ENCODE results near the gene GRID1.

GRID1 gene

GRCh38 chr10:85623758-85624157, 742.8 kb downstream of the GRID1 start:
- no peak overlapping the region for H3K4me3 Mint-ChIP-seq
- H3K9me3 Mint-ChIP-seq (ENCODE audit: low read depth): no peaks in the 10 kb centered on the region
- no peaks in the 10 kb centered on the region for H3K4me1 Mint-ChIP-seq (ENCODE audit: low read depth)
- H3K27ac Mint-ChIP-seq: no peak overlapping the region
- H3K27me3 Mint-ChIP-seq: no peaks in the 10 kb centered on the region
- H3K36me3 Mint-ChIP-seq: no peaks in the 10 kb centered on the region

GRCh38 chr10:85623342-85623741, 743.3 kb downstream of the GRID1 start:
- Mint-ChIP-seq H3K4me1 (ENCODE audit: low read depth) (no peaks in the 10 kb centered on the region), H3K9me3 (ENCODE audit: low read depth) (no peaks in the 10 kb centered on the region), H3K27me3 (no peaks in the 10 kb centered on the region), H3K36me3 (no peaks in the 10 kb centered on the region), H3K27ac (no peak overlapping the region), H3K4me3 (no peak overlapping the region)

- Mint-ChIP-seq H3K4me3 (no peak overlapping the region), H3K9me3 (ENCODE audit: low read depth) (no peaks in the 10 kb centered on the region), H3K27me3 (no peaks in the 10 kb centered on the region), H3K4me1 (ENCODE audit: low read depth) (no peaks in the 10 kb centered on the region), H3K36me3 (no peaks in the 10 kb centered on the region), H3K27ac (no peak overlapping the region)
Measured at GRCh38 chr10:85622425-85622824, 744.2 kb downstream of the GRID1 start.

GRCh38 chr10:85621562-85621961, 745.0 kb downstream of the GRID1 start:
- Mint-ChIP-seq H3K4me3 (no peak overlapping the region), H3K27ac (no peak overlapping the region)

GRCh38 chr10:85620807-85621206, 745.8 kb downstream of the GRID1 start:
- Mint-ChIP-seq H3K27ac (no peak overlapping the region), H3K4me1 (ENCODE audit: low read depth) (peaks cover 2% of the 10 kb centered on the region), H3K36me3 (no peaks in the 10 kb centered on the region), H3K4me3 (no peak overlapping the region), H3K9me3 (ENCODE audit: low read depth) (no peaks in the 10 kb centered on the region), H3K27me3 (no peaks in the 10 kb centered on the region)

More at GRCh38 chr10:85621562-85621961, 745.0 kb downstream of the GRID1 start:
- peaks cover under 1% of the 10 kb centered on the region for H3K4me1 Mint-ChIP-seq (ENCODE audit: low read depth)
- no peaks in the 10 kb centered on the region for H3K9me3 Mint-ChIP-seq (ENCODE audit: low read depth)
- H3K27me3 Mint-ChIP-seq: no peaks in the 10 kb centered on the region
- no peaks in the 10 kb centered on the region for H3K36me3 Mint-ChIP-seq

DNA sequence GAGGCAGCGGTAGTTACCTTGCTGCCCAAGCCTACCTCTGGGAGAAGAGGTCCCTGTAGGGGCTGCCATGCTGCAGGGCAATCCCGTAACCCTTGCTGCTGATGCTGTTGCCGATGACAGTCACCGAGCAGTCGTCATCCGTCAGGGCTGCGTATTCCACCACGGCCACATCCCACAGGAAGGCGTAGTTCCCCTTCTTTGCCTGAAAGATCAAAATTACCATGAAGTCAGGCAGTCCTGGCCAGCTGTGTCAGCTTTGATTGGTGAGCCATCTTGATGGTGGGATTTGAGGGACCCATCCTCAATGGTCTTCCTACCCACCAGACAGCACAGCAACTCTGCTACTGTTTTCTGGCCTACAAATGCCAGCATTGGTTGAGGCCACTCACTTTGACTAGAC, 746.8 kb downstream of the GRID1 start:
- Mint-ChIP-seq H3K27me3 (no peaks in the 10 kb centered on the region), H3K9me3 (ENCODE audit: low read depth) (no peaks in the 10 kb centered on the region), H3K27ac (no peak overlapping the region), H3K4me1 (ENCODE audit: low read depth) (peaks cover 9% of the 10 kb centered on the region), H3K4me3 (no peak overlapping the region), H3K36me3 (no peaks in the 10 kb centered on the region)

DNA sequence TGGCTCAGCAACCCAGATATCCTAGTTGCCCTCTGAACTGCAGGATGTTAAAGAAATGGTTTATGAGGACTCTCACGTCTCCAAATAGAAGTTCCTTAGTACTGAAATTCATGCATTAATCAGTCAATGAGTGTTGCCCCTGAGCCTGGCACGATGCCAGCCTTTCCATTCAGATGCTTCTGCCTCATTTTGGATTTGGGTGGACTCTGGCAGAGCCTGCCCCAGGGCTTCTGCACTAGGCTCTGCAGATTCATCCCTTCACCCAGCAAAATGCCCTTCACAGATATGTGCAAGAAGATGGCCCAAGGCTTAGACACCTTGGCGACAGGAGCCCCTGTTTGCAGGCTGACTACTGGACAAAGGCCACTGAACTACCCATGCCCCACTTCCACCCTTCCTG, 747.8 kb downstream of the GRID1 start:
- Mint-ChIP-seq H3K27me3 (no peaks in the 10 kb centered on the region), H3K36me3 (no peaks in the 10 kb centered on the region), H3K9me3 (ENCODE audit: low read depth) (no peaks in the 10 kb centered on the region), H3K27ac (no peak overlapping the region), H3K4me1 (ENCODE audit: low read depth) (peaks cover 19% of the 10 kb centered on the region), H3K4me3 (no peak overlapping the region)

DNA sequence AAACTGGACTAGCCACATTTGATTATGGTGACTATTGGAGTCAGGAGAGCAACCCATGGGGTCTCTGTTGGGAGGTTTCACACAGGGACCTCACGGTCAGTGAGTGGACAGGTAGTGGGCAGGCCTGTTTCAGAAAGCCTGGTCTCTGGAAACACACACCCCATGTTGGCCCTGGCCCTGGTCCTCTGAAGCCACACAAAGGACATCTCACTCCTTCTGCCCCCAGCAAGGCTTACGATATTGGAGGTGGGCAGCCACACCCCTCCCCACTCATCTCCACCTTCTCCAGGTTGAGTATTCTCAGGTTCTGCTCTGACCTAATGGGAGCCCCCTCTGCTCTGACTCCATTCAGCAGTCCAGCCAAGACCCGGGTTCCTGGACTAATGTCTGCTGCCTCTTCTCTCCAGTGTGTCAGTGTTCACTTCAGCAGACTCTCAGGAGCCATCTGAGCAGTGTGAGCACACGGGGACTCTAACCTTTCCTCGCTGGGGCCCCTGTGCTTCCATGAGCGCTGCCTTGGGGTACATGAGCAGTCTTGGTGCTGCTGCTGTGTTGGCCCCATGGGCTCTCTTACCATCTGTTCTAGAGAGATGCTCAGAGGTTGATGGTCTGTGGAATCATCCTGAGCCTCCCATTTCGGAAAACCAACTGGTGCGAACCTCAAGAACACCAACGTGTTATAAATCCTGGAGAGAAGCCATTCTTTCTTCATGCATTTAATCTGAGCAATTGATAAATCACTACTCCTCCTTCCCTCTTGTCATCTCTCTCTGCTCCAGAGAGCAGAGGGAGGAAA, 748.6 kb downstream of the GRID1 start:
- no peaks in the 10 kb centered on the region for H3K9me3 Mint-ChIP-seq (ENCODE audit: low read depth)
- H3K4me1 Mint-ChIP-seq (ENCODE audit: low read depth): peaks cover 27% of the 10 kb centered on the region
- H3K36me3 Mint-ChIP-seq: no peaks in the 10 kb centered on the region
- no peaks in the 10 kb centered on the region for H3K27me3 Mint-ChIP-seq
- H3K4me3 Mint-ChIP-seq: no peak overlapping the region
- H3K27ac Mint-ChIP-seq: no peak overlapping the region

DNA sequence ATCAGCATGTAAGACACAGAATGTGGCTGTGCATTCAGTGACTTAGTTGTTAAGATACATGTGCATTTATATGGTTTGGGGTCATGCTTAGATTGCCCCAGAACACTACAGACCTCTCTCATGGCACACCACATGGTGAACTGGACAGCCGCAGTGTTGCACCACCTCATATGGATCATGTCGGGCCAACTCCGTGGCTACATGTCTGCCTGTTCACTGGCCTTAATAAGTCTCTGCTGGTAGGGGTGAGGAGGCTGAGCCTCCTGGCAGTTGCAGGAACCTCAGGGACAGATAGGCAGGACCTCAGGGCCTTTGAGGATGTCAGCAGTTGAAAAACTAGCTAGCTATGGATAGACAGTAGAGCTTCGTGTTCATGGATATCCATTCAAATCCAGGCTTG, 751.0 kb downstream of the GRID1 start:
- peaks cover 50% of the 10 kb centered on the region for H3K4me1 Mint-ChIP-seq (ENCODE audit: low read depth)
- H3K36me3 Mint-ChIP-seq: no peaks in the 10 kb centered on the region
- no peak overlapping the region for H3K4me3 Mint-ChIP-seq
- H3K27ac Mint-ChIP-seq: no peak overlapping the region
- no peaks in the 10 kb centered on the region for H3K9me3 Mint-ChIP-seq (ENCODE audit: low read depth)
- H3K27me3 Mint-ChIP-seq: no peaks in the 10 kb centered on the region

DNA sequence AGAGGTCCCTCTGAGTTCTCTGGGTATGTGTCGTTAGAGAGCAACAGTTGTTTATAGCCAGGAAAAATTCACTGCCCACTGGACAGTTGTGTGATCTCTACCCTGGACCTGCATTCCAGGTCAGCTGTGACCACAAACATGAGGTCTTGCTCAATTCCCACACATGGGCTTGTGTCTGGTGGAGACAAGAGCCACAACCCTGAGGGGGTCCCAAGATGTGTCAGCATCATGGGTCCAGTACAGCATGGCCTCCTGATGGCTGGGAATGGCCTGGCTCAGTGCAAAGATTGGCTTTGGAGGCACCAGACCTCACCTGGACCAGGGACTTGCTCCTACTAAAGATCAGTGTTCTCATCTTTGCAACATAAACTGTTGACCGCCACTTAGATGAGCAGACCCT, 751.6 kb downstream of the GRID1 start:
- H3K4me1 Mint-ChIP-seq (ENCODE audit: low read depth): peaks cover 55% of the 10 kb centered on the region
- H3K27me3 Mint-ChIP-seq: no peaks in the 10 kb centered on the region
- H3K9me3 Mint-ChIP-seq (ENCODE audit: low read depth): no peaks in the 10 kb centered on the region
- H3K4me3 Mint-ChIP-seq: no peak overlapping the region
- H3K27ac Mint-ChIP-seq: no peak overlapping the region
- H3K36me3 Mint-ChIP-seq: no peaks in the 10 kb centered on the region

DNA sequence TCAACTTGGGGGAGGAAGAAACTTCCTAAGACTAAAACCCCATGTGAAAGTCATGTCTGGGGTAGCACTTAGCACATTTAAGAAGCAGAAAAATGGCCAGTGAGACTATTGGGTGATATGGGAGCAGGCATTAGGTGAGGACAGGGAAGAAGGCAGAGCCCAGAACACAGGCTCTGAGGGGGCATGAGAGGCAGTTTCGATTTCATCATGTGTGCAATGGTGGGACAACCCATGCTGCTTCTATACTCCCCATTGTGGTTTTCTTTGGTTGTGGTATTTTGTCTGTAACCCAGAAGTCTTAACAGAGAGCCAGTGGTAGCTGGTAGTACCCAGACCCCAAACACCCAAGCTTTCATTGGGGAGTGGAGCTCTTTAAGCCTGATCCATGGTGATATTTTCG, 752.0 kb downstream of the GRID1 start:
- Mint-ChIP-seq H3K27me3 (no peaks in the 10 kb centered on the region), H3K4me1 (ENCODE audit: low read depth) (peaks cover 55% of the 10 kb centered on the region), H3K4me3 (no peak overlapping the region), H3K36me3 (no peaks in the 10 kb centered on the region), H3K9me3 (ENCODE audit: low read depth) (no peaks in the 10 kb centered on the region), H3K27ac (no peak overlapping the region)

DNA sequence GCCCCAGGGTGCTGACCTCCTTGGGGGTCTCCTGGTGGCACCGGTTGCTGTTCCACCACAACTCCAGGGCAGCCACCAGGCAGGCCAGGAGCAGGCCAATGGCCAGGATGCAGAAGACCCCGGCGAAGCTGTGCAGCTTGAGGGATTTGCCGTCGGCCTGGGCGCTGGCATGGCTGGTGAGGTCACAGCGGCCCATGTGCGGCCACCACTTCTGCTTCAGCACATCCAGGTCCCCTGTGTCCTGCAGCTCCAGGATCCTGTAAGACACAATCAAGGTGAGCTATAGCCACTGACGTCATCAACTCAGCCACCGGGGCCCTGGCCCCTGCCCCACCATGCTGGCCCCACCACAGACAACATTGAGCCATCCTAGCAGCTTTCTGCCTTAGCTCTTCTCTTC, 753.2 kb downstream of the GRID1 start:
- Mint-ChIP-seq H3K9me3 (ENCODE audit: low read depth) (no peaks in the 10 kb centered on the region), H3K27me3 (no peaks in the 10 kb centered on the region), H3K36me3 (no peaks in the 10 kb centered on the region), H3K4me1 (ENCODE audit: low read depth) (peaks cover 55% of the 10 kb centered on the region), H3K27ac (no peak overlapping the region), H3K4me3 (no peak overlapping the region)

GRCh38 chr10:85612833-85613232, 753.8 kb downstream of the GRID1 start:
- Mint-ChIP-seq H3K27me3 (no peaks in the 10 kb centered on the region), H3K9me3 (ENCODE audit: low read depth) (no peaks in the 10 kb centered on the region), H3K4me3 (peak overlapping the region; percentile 57), H3K36me3 (no peaks in the 10 kb centered on the region), H3K27ac (no peak overlapping the region), H3K4me1 (ENCODE audit: low read depth) (peaks cover 55% of the 10 kb centered on the region)

DNA sequence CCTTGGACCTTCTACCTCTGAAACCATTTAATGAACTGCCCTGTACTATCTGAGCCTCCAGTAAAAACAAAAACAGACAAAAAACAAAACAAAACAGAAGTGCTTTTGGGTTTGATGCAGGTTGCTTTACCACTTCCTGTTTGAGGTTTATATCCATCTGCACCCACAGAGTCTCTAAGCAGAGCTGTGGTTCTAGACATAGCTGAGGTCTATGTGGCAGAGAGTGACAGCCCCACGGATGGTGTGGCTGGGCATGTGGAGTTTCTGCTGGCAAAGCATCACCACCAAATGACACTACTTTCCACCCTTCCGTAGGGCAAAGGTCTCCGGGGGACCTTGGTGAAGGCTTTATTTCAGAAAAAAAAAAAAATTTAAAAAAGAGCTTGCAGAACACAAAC, 754.2 kb downstream of the GRID1 start:
- peak overlapping the region; percentile 57 for H3K4me3 Mint-ChIP-seq
- H3K27ac Mint-ChIP-seq: no peak overlapping the region
- no peaks in the 10 kb centered on the region for H3K9me3 Mint-ChIP-seq (ENCODE audit: low read depth)
- H3K36me3 Mint-ChIP-seq: no peaks in the 10 kb centered on the region
- no peaks in the 10 kb centered on the region for H3K27me3 Mint-ChIP-seq
- H3K4me1 Mint-ChIP-seq (ENCODE audit: low read depth): peaks cover 55% of the 10 kb centered on the region

GRCh38 chr10:85611746-85612377, 754.7 kb downstream of the GRID1 start:
- Mint-ChIP-seq H3K27ac (no peak overlapping the region), H3K4me3 (no peak overlapping the region), H3K4me1 (ENCODE audit: low read depth) (peaks cover 55% of the 10 kb centered on the region), H3K9me3 (ENCODE audit: low read depth) (no peaks in the 10 kb centered on the region), H3K36me3 (no peaks in the 10 kb centered on the region), H3K27me3 (no peaks in the 10 kb centered on the region)

All from activated naive CD8-positive, alpha-beta T cell (primary cell).